ENCODE results near the gene SYNE3.

- TF ChIP-seq CTCF (IDR thresholded peaks at IDR 0.05) (no peak), POLR2A (IDR thresholded peaks at IDR 0.05) (no peak)
These were observed 27.0 kb downstream of the SYNE3 start for GRCh38 chr14:95489214-95490137.
